ENCODE results near the gene PRPF31.
"Not testable (repeated sequence)": the region's sequence is repeated elsewhere in the genome, so short reads cannot be mapped to it uniquely, and the experiment has no call there.

The PRPF31 gene, protein sequence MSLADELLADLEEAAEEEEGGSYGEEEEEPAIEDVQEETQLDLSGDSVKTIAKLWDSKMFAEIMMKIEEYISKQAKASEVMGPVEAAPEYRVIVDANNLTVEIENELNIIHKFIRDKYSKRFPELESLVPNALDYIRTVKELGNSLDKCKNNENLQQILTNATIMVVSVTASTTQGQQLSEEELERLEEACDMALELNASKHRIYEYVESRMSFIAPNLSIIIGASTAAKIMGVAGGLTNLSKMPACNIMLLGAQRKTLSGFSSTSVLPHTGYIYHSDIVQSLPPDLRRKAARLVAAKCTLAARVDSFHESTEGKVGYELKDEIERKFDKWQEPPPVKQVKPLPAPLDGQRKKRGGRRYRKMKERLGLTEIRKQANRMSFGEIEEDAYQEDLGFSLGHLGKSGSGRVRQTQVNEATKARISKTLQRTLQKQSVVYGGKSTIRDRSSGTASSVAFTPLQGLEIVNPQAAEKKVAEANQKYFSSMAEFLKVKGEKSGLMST

DNA sequence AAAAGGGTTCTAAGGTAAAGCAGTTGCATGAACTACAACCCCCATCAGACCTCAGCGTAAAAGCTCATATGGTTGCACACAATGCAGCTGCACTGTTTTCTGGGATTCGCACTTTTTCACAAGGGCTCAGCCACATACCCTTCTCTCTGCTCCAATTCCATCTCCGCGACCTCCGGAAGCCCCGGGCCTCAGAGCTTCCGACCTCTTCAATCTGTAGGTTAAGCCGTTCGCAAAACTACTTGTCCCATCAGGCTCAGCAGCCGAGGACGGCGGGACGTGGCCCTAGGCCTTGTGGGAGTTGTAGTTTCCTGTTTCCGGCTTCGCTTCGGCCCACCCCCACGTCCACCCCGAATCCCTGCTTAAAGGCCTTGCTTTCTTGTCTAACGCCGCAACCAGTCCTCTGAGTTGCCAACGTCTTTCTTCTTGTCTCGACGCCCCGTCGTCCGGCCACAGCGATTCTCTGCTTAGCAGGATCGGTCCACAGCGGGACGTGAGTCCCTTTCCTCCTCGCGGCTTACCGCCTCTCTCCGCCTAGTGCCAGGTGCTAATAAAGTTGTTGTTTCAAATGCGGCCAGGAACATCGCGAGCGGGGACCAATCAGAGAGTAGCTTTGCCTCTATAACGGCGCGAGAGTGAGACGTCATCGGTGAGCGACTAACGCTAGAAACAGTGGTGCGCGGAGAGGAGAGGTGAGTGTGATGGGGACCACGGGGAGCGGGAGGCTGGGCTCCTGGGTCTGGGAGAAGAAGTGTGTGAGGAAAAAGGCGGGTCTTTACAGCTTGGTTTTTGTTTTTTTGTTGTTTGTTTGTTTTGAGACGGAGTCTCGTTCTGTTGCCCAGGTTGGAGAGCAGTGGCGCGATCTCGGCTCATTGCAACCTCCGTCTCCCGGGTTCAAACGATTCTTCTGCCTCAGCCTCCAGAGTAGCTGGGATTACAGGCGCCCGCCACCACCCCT is at the start of gene PRPF31, which contains the start of gene TFPT:
TSS of gene PRPF31 (plus strand) at position 646 of the 955 bp plus-strand sequence. CDS start 2,525 bp downstream, outside the sequence.
TSS of gene TFPT (minus strand) at position 549 of the 955 bp plus-strand sequence. CDS start at position 161, 388 bp downstream.
- peak; percentile 81 to 94 (median 90) for DNase-seq

DNA sequence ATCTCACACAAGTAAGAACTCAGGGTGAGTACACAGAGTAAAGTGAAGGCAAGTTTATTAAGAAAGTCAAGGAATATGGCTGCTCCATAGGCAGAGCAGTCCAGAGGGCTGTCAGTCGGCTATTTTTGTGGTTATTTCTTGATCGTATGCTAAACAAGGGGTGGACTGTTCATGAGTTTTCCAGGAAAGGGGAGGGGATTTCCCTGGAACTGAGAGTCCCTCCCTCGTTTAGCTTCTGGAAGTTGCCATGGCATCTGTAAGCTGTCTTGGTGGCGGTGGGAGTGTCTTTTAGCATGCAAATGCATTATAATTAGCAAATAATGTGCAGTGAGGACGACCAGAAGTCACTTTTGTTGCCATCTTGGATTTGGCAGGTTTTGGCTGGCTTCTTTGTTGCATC is 46.1 kb upstream of the PRPF31 start:
- DNase-seq: no peak

DNA sequence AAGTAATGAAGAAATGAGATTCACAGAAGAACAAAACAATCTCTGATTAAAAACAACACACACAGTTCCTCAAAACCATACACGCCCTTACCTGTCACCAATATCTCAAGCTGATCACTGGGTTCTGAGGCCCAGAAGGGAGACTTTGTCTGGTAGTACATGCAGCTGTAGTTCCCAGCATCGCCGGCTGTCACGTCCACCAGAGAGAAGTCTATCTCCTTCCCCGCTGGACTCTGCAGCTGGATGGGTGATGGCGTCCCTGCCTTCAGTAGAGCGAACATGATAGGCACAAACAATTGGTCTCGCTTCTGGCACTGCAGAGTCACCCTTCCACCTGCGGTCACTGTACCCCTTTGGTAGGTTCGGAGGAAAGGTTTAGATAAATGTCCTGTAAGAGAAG is 41.7 kb upstream of the PRPF31 start:
- no peak for DNase-seq

DNA sequence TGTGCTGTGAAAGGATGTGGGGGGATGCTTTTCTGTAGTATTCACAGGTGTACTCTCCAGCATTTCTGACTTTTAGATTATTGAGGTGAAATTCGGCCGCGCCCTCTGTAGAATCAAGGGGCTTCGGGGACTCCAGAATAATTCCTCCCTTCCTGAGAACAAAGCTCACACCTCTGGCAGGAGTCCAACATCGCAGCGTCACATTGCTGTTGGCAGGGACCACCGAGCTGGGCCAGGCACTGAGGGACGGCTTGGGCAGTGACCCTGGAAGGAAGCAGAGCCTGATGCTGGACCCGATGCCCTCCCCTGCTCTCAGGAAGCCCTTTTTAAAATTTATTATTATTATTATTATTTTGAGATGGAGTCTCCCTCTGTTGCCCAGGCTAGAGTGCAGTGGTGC is 40.7 kb upstream of the PRPF31 start:
- no peak for DNase-seq

DNA sequence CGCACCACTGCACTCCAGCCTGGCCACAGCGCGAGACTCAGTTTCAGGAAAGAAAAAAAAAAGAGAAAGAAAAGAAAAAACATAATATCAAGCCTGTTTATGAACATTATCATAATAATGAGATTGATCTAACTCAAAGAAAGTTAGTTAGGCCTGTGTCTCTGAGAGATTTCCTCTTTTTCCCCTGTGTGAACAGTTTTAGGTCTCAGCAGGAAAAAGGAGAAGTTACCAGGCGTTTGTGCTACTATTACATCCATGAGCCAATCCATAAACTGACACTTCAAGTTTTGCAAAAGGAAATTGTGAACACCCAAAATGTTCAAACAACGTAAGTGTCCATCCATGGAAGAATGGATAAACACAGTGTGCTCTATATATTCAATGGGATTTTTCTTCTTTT is 38.2 kb upstream of the PRPF31 start:
- DNase-seq: no peak

DNA sequence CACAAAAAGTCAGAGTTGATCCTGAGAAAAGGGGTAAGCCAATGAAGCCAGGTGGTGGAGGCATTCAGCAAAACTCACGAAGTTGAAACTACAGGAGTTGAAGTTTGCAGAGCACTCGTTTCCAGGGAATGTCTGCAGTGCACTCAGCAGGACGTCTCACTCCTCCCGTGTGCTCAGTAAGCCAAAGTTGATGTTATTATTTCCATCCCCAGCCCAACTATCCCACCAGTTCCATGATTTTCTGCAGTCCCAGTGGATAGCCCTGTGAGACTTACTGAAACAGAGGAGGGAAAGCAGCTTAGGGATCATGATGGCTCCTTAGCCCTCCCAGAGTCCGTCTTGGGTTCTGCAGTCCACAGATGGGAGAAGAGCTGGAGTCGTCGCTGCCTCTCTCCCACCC is 34.5 kb upstream of the PRPF31 start, which contains the start of gene TARM1:
TSS of gene TARM1 (minus strand) at position 334 of the 400 bp plus-strand sequence. CDS start at position 309, 25 bp downstream.
- no peak for DNase-seq

DNA sequence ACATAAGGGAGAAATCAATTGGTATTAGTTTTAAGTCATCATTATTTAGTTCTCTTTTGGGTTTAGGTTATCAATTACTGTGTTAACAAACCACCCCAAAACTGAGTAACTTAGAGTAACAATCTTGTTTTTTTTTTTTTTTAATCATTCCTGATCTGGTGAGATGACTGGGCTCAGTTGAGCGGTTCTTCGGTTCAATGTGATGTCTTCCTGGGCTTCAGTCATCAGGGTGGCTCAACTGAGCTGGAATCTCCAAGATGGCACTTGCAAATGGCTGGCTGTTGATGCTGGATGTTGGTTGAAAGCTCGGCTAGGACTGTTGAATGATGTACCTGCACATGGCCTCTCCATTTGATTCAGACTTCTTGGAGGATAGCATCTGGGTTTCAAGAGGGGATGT is 31.1 kb upstream of the PRPF31 start:
- no peak for DNase-seq

DNA sequence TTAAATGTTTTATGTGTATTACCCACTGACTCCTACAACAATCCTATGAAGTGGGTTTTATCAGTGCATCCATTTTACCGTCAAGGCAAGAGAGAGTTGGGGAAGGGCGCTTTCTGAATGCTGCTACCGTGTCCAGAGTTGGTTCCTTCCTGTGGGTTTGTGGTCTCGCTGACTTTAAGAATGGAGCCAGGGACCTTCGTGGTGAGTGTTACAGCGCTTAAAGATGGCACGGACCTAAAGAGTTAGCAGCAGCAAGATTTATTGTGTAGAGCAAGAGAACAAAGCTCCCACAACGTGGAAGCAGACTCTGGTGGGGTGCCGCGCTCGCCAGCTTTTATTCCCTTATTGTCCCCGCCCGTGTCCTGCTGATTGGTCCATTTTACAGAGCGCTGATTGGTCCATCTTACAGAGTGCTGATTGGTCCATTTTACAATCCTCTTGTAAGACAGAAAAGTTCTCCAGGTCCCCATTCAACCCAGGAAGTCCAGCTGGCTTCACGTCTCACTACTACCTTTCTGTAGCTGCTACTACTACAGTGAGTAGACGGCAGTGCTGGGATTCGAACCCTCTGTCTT is 21.0 kb upstream of the PRPF31 start:
- no peak for DNase-seq

DNA sequence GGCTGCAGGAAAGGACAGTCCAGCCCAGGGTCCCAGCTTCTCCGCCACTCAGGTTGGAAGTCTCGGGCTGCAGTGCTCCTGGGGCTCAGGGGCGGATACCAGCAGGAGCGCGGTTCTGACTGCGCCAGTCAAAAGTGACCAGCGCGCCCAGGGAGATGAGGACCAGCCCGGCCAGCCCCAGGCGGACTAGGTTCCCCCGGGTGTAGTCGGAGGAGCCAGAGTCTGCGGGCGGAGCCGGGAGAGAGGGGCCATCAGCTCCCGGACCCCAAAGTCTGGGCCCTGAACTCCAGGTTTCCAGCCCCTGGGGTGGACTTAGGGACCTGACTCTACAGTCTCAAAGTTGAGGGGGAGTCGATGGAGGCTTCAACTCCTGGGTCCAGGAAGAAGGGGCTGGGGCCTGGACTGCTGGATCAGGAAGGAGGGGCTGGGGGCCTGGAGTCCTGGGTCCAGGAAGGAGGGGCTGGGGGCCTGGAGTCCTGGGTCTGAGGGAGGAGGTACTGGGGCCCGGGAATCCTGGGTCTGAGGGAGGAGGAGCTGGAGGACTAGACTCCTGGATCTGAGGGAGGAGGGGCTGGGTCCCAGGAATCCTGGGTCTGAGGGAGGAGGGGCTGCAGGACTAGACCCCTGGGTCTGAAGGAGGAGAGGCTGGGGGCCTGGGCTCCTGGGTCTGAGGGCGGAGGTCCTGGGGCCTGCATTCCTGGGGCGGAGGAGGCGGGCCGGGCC is 20.3 kb upstream of the PRPF31 start:
- no peak for DNase-seq

DNA sequence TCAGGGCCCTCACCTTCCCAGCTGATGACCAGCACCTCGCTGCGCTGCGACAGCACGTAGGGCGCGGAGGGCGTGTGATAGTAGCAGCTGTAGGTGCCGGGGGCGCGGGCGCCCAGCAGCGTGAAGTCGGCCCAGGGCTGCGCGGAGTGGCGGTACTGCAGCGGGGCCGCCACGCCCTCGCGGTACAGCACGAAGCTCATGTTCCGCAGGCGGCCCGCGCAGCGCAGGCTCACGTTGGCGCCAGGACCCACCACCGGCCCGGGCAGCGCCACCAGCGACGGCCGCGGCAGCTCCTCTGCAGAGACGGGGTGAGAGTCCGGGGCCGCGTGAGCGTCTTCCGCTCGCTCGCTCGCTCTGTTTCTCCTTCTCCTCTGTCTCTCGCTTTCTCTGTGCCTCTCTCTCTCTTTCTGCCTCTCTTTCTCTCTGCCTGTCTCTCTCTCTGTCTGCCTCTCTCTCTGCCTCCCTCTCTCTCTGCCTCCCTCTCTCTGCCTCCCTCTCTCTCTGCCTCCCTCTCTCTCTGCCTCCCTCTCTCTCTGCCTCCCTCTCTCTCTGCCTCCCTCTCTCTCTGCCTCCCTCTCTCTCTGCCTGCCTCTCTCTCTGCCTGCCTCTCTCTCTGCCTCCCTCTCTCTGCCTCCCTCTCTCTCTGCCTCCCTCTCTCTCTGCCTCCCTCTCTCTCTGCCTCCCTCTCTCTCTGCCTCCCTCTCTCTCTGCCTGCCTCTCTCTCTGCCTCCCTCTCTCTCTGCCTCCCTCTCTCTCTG is 19.5 kb upstream of the PRPF31 start:
- DNase-seq: peak in 2 of 4 experiments; percentile 9 to 38

DNA sequence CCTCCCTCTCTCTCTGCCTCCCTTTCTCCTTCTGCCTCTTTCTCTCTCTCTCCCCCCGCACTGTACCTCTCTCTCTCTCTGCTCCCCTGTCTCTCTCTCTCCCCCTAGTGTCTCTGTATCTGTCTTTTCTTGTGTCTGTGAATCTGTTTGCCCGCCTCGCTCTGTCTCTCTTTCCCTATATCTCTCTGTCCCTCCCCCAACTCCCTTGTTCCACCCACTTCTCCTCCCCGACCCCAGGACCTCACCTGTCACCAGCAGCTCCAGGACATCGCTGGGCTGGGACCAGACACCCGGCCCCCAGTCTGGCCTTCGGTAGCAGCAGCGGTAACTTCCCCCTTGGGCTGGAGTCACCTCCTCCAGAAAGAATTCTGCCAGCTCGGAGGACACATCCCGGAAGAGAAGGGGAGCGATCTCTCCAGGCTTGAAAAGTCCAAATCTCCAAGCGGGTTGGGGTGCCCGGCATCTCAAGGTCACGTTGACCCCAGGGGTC is 18.9 kb upstream of the PRPF31 start:
- no peak for DNase-seq

DNA sequence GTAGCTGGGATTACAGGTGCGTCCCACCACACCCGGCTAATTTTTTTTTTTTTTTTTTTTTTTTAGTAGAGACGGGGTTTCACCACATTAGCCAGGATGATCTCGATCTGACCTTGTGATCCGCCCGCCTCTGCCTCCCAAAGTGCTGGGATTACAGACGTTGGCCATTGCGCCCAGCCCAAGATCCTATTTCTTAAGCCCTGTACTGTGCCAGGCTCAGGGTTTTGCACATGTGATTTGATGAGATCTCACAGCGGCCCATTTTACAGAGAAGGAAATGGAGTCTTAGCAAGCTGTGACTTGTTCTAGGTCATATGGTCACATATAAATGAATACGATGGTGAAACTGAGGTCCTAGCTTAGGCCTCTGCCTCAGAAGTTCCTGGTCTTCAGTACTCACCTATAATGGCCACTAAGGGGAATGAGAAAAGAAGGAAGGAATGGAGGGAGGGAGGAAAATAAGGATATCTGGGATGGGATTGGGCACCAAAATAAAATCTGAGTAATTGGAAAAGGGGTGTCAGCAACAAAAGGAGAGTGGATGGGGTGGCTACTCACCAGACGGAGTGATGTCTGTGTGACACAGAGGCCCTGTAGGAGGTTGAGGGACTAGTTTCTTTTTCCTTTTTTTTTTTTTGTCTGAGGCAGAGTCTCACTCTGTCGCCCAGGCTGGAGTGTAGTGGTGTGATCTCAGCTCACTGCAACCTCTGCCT is 16.2 kb upstream of the PRPF31 start:
- no peak for DNase-seq

DNA sequence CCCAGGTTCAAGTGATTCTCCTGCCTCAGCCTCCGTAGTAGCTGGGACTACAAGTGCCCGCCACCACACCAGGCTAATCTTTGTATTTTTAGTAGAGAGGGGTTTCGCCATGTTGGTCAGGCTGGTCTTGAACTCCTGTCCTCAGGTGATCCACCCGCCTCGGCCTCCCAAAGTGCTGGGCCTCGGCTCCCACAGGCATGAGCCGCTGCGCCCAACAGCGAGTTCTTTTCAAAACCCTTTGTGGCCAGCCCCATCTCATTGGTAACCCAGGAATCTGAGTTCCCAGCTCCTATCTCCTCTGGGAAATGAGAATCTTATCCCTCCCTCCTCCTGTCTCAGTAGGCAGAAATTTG is 15.7 kb upstream of the PRPF31 start:
- not testable (repeated sequence) for DNase-seq

DNA sequence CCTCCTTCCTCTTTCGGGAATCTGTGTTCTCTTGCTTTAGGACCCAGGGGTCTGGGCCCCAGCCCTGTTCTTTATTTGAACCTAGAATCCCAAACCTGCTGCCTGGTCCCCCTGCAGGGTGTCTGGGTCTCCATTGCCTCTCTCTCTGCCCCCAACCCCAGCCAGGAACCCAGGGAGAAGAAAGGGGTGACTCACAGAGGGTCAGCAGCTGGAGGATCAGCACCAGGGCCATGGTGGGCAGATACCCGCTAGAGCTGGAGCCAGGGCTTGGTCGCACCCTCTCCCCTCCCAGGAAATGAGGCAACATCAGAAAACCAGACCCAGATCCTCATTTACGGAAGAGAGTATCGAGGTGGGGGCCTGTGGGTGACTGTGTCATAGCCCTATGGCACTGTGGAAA is 15.0 kb upstream of the PRPF31 start, which contains the start of gene OSCAR:
TSS of gene OSCAR (minus strand) at position 243 of the 400 bp plus-strand sequence. CDS start at position 232, 11 bp downstream.
- DNase-seq: no peak

DNA sequence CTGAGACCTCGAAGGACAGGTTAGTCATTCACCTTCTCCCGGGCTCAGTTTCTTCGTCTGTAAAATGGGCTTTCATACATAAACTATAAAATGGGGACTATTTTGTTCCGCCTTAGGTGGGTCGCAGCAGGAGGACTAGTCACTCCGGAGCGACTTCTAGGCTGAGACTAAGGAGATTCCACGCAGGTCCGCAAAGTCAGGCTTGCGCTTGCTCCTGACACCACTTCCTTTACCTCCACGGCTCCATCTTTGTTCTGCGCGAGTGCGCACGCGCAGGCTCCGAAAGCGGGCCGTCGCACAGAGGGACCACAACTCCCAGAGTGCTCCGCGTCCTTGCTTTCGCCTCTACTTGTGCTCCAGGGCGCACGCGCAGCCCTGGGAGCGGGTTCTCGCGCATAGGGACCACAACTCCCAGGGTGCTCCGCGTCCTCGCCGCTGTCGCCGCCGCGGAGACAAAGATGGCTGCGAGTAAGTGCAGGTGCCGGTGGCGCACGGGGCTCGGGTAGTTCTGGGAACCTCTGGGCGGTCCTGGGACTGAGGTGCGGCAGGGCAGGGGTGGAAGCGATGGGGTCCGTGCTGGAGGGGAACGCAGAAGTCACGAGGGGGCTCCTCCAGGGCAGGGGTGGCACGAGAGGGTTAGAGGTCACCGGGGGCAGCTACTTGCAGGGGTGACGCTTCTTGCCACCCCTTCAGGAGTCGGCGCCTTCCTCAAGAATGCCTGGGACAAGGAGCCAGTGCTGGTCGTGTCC is 13.0 kb upstream of the PRPF31 start, which contains the start of gene NDUFA3:
TSS of gene NDUFA3 (plus strand) at position 435 of the 749 bp plus-strand sequence. CDS start at position 459, 24 bp downstream.
- DNase-seq: peak; percentile 92 to 96 (median 94)

DNA sequence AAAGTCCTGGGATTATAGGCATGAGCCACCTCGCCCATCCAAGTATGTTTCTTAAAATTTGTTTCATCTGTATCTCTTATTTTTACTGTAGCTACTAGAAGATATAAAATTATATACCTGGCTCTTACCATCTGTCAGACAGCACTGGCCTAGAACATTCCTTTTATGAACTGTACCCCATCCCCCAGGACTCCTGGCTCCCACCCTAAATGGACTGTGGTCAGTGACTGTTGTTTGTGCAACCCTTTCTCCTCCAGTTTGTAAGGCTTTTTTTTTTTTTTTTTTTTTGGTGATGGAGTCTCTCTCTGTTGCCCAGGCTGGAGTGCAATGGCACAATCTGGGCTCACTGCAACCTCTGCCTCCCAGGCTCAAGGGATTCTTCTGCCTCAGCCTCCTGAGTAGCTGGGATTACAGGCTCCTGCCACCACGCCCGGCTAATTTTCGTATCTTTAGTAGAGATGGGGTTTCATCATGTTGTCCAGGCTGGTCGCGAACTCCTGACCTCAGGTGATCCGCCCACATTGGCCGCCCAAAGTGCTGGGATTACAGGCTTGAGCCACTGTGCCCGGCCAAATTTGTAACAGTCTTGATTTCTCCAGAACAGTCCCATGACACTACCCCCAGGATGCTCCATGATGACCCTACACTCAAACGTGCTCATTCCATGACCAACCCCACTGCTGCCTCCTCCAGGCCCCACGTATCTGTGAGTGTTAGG is 10.4 kb upstream of the PRPF31 start:
- DNase-seq: no peak

DNA sequence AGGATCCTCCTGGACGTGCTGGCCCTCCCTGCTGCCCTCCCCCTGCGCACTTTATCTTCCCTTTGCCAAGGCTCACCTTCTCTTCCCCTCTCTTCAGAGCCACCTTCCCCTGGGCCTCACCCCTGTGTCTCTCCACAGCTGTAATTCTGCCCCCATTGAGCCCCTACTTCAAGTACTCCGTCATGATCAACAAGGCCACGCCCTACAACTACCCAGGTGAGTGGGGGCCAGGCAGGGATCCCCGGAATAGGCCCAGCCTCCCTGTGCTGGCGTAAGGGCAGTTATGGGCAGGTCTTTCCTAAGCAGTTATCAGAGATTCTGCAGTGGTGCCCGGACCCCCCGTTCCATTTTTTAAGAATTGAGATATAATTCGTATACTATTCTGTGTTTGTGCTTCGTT is 9.8 kb upstream of the PRPF31 start:
- DNase-seq: no peak

DNA sequence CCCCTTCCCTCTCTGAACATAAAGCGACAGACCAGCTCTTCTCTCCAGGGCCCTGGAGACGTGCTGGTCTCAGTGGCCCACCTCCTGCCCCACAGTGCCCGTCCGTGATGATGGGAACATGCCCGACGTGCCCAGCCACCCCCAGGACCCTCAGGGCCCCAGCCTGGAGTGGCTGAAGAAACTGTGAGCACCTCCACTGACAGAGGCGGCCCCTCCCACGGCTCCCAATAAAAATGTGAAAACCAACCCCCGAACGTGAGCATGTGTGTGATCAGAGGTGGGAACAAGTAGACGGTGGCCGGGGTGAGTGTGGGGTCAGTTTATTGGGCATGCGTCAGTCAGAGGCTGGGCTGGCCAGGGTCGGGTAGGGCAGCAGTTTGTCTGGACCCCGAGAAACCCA is 8.8 kb upstream of the PRPF31 start:
- DNase-seq: no peak

All from activated naive CD4-positive, alpha-beta T cell (primary cell).